Esophagus squamous epithelium (tissue), 5 donors: ENCODE data around the gene TMEM184B. TPM values are rescaled to one million over a fixed set of nuclear protein-coding genes. Genes with fewer than 3 reads are reported as not detected.

Experiments used
- DNase-seq: peaks from one replicate; lab custom pipeline; 2025; lab: John Stamatoyannopoulos, UW
- H3K27ac ChIP-seq, 4 donors: fragments of 200-600 bp; sonication (generic); one replicate each; pipeline ENCODE4 v1.5.1; 2016 to 2019; ENCODE audit warnings: mild to moderate bottlenecking in 1 of 4
- H3K27me3 ChIP-seq, 4 donors: fragments of 200-600 bp; sonication (generic); 1 replicate in 3 of 4; 2 replicates in 1 of 4; pipeline versions ENCODE4 v1.5.1 to v1.6.0; 2017 to 2021; ENCODE audit warnings: antibody characterized with exemption in 1 of 4
- H3K36me3 ChIP-seq, 3 donors: fragments of 200-600 bp; sonication (generic); one replicate each; pipeline ENCODE4 v1.5.1; 2016 to 2019
- H3K4me1 ChIP-seq, 3 donors: fragments of 200-600 bp; sonication (generic); one replicate each; pipeline ENCODE4 v1.5.1; 2017 to 2019
- H3K4me3 ChIP-seq, 4 donors: fragments of 200-600 bp; sonication (generic); 1 replicate in 3 of 4; 2 replicates in 1 of 4; pipeline ENCODE4 v1.5.1; 2016 to 2019; ENCODE audit warnings: mild to moderate bottlenecking in 2 of 4, moderate library complexity in 1 of 4
- H3K9me3 ChIP-seq, 3 donors: fragments of 200-600 bp; sonication (generic); one replicate each; pipeline ENCODE4 v1.5.1; 2016 to 2019
- POLR2A ChIP-seq, 4 donors: fragments of 450-650 bp; IDR thresholded peaks; one replicate each; pipeline ENCODE4 v1.6.1; 2017; ENCODE audit warnings: antibody characterized with exemption in 4 of 4, mild to moderate bottlenecking in 4 of 4, moderate library complexity in 3 of 4
- WGBS, 2 donors: methylation state at CpG; one replicate each; pipeline ENCODE4 v1.1.5; 2018; 5-methylcytosine and 5-hydroxymethylcytosine counted together
- intact Hi-C: fragments of 100-400 bp; cut with DNase I; formaldehyde crosslinking; loops from one replicate; pipeline ENCODE4 v1.15.0; 2022
- total RNA-seq, 4 donors: library from RNA; depleted of rRNA; stranded (reverse); fragments of >200 nt; gene quantifications; one replicate each; pipeline ENCODE4 v1.1.0, GENCODE V29; 2016
- TF ChIP-seq, protein P1 (sequence below), 6 experiments: fragments of 450-650 bp in 4 of 6; fragments of 200-600 bp in 2 of 6; sonication (generic) in 2 of 6; IDR thresholded peaks; one replicate each; pipeline ENCODE4 v1.5.1; 2016 to 2019; ENCODE audit warnings: antibody characterized with exemption in 6 of 6, mild to moderate bottlenecking in 4 of 6, moderate library complexity in 4 of 6
- donor health status: DM: yes; HTN: yes; CAD: no.

TMEM184B gene
- total RNA-seq, 4 donors from 2014 or later: 22.5 to 55.1 (median 28.3) TPM

DNA sequence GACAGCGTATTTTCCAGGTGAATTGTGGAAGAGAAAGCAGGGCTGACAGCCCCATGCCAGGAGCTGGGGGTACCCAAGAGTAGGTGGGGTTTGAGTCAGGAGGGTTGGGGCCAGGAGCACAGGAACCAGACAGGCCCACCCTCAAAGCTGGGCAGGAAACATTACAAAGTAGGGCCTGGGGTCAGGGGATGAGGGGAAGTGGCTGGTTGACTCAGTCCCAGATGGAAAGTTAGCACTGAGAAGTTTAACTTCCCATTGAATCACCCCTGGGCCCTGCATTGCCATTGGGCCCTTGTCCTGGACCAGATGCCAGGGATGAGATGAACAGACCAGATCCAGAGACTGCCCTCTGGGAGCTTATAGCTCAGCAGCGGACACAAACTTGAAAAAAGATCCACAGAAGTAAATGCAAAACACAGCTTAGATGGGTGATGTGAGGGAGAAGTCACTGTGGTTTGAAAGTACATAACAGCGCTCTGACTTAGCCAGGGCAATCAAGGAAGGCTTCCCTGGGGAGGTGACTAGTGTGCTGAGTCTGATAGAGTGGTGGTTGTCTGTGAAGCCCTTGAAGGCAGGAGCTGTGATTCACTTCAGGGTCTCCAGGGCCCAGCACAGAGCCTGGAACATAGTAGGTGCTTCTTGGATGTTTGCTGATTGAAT is 68.8 kb downstream of the TMEM184B start:
- 89 to 93% methylated on average over 2 of the region's 3 CpGs for WGBS, 2 donors

DNA sequence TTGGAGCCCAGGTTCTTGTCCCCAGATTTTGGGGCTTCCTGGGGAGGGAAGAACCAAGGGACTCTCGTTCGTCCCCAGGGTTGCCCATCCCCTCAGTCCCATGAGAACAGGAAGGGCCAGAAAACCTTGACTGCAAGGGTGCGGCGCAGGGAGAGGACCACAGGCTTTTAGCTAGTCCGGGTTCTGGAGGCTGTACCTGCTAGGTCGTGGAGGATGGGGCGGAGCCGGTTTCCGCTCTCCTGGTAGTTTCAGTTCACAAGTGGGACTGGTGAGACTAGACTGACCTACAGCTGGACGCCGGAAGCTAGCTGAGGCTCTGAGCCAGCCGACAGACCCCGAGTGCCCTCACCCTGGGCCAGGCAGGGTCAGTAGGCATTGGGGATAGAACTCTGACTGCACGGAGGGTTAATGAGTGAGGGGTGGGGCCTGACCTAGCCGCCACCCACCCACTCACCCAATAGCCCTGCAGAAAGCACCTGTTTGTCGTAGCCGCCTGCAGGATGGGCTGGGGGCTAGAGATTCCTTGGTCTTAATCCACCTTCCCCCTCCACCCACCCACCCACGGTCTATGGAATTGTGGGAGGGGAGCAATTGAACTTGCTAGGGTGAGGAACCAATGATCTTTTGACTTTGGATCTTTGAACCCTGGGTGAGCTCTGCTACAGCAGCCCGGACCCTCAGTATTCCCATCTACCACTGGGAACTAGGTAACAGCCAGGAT is 69.6 kb downstream of the TMEM184B start:
- DNase-seq: no peak
- 0% methylated on average over 5 of the region's 19 CpGs; no CpG with 5 or more reads in 1 of the 2 donors for WGBS, 2 donors
- Histone ChIP-seq H3K27ac (peak overlapping the region; percentile 92 to 100 (median 98)), H3K27me3 (no peaks in the 10 kb centered on the region), H3K9me3 (no peaks in the 10 kb centered on the region), H3K36me3 (peaks cover 0 to 6% (median 0%) of the 10 kb centered on the region in 3 donors), H3K4me3 (peak overlapping the region; percentile 66 to 96 (median 83)), H3K4me1 (peaks cover 12 to 42% (median 23%) of the 10 kb centered on the region in 3 donors)
- intact Hi-C loops: no loop called here
- TF ChIP-seq POLR2A (IDR thresholded peaks at IDR 0.05): peak in 2 of 4 donors; percentile 11 to 54
- TF ChIP-seq, protein P1, sequence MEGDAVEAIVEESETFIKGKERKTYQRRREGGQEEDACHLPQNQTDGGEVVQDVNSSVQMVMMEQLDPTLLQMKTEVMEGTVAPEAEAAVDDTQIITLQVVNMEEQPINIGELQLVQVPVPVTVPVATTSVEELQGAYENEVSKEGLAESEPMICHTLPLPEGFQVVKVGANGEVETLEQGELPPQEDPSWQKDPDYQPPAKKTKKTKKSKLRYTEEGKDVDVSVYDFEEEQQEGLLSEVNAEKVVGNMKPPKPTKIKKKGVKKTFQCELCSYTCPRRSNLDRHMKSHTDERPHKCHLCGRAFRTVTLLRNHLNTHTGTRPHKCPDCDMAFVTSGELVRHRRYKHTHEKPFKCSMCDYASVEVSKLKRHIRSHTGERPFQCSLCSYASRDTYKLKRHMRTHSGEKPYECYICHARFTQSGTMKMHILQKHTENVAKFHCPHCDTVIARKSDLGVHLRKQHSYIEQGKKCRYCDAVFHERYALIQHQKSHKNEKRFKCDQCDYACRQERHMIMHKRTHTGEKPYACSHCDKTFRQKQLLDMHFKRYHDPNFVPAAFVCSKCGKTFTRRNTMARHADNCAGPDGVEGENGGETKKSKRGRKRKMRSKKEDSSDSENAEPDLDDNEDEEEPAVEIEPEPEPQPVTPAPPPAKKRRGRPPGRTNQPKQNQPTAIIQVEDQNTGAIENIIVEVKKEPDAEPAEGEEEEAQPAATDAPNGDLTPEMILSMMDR (IDR thresholded peaks at IDR 0.05): no peak

More for the DNA sequence above, 68.8 kb downstream of the TMEM184B start:
- peak overlapping the region in 3 of 4 donors; percentile 66 to 96 (median 96) for H3K4me3 ChIP-seq
- H3K27ac ChIP-seq: peak overlapping the region; percentile 92 to 100 (median 98)
- intact Hi-C loops: no loop called here
- no peak for TF ChIP-seq POLR2A (IDR thresholded peaks at IDR 0.05)
- TF ChIP-seq, protein P1 (IDR thresholded peaks at IDR 0.05): no peak
- peaks cover 0 to 12% (median 0%) of the 10 kb centered on the region in 3 donors for H3K36me3 ChIP-seq
- H3K27me3 ChIP-seq: no peaks in the 10 kb centered on the region
- peaks cover 12 to 42% (median 23%) of the 10 kb centered on the region in 3 donors for H3K4me1 ChIP-seq
- no peaks in the 10 kb centered on the region for H3K9me3 ChIP-seq
- DNase-seq: no peak

DNA sequence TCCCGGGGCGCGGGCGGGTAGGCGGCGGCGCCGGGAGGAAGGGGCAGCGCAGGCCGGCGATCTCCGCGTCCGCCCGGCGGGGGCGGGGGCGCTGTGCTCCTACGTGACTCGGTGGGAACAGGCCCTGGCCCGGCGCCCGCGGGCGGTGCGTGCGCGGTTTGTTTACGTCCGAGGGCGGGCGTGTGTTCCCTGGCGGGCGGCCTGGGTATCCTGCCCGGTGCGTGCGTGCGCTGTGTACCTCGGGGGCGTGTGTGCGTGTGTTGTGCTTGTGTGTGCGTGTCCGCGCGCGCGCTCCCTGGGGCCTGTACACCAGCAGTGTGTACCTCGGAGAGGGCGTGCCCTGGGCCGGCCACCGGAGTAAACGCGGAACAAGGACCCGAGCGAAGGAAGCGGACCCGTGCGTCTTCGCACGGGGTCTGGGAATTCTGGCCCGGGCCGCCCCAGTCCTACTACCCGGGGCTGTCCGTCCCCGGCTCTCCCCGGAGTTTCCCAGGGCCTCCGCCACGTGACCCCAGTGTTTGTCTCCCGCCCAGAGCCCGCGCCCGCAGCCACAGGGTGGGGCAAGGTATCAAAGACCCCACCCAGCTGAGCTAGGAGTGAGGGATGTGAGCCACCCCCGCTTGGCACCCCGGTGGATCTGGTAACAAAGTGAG is 70.2 kb downstream of the TMEM184B start:
- intact Hi-C loops: no loop called here
- no peak for TF ChIP-seq POLR2A (IDR thresholded peaks at IDR 0.05)
- TF ChIP-seq, protein P1 (IDR thresholded peaks at IDR 0.05): peak in 4 of 6 experiments; percentile 1 to 37 (median 18)
- 0 to 20% methylated on average over 1 to 9 of the region's 74 CpGs for WGBS, 2 donors

DNA sequence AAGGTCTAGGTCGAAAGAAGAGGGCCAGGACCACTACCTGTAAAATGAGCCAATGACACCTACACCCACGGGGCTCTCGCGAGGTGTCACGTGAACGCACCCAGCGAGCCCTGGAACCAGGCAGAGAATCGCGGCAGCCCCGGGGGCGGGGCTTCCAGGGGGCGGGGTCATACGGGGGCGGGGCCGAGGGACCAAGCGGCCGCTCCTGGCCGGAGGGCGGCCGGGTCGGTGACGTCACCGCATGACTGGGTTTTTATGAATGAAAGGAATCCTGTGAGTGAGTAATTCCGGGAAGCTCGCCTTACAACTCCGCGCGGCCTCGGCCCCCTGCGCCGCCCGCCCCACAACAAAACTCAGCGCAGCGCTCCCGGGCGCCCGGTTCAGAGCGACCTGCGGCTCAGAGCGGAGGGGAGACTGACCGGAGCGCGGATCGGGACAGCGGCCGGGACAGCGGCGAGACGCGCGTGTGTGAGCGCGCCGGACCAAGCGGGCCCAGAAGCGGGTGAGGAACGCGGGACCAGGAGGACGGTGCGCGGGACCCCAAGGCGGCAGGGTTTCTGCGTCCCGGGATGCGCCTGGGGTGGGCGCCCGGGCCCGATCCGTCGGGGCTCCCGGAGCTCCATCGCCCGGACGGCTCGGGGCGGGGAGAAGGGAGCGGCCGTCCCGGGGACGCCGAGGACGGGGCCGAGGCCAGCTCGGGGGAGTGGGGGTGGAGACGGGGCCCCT is 70.9 kb downstream of the TMEM184B start, which contains the start of gene MAFF:
MAFF (plus strand) TSS at position 284 of the 726 bp plus-strand sequence. CDS start 11,860 bp downstream, outside the sequence.
- intact Hi-C loops: no loop called here
- peak in 3 of 4 donors; percentile 73 to 96 (median 94) for TF ChIP-seq POLR2A (IDR thresholded peaks at IDR 0.05)
- TF ChIP-seq, protein P1 (IDR thresholded peaks at IDR 0.05): peak in 1 of 6 experiments; percentile 11
- Histone ChIP-seq H3K27me3 (no peaks in the 10 kb centered on the region), H3K4me1 (peaks cover 12 to 42% (median 23%) of the 10 kb centered on the region in 3 donors), H3K4me3 (peak within 1 kb of the TSS; percentile 66 to 96 (median 83)), H3K27ac (peak within 1 kb of the TSS; percentile 92 to 100 (median 98)), H3K36me3 (peaks cover 0 to 6% (median 0%) of the 10 kb centered on the region in 3 donors), H3K9me3 (no peaks in the 10 kb centered on the region)
- peak; percentile 72 for DNase-seq
- 0% methylated on average over 1 to 21 of the region's 85 CpGs for WGBS, 2 donors

More for the DNA sequence above, 70.2 kb downstream of the TMEM184B start:
- Histone ChIP-seq H3K9me3 (no peaks in the 10 kb centered on the region), H3K4me3 (peak overlapping the region; percentile 66 to 96 (median 83)), H3K4me1 (peaks cover 12 to 42% (median 23%) of the 10 kb centered on the region in 3 donors), H3K27me3 (no peaks in the 10 kb centered on the region), H3K36me3 (peaks cover 0 to 6% (median 0%) of the 10 kb centered on the region in 3 donors), H3K27ac (peak overlapping the region; percentile 92 to 100 (median 98))
- peak; percentile 31 for DNase-seq
